ENCODE results near the gene GATM. TPM values are rescaled to one million over a fixed set of nuclear protein-coding genes. Genes with fewer than 3 reads are reported as not detected.

GATM gene
- total and polyA plus RNA-seq, 2 of the 4 experiments (the other 2 are of a cell fraction), result 0.10 to 0.18 TPM

GRCh38 chr15:45376300-45376928, 1.9 kb downstream of the GATM start:
- no peak overlapping the region for H3K23ac ChIP-seq (ENCODE audit: low read depth, low read length)

More at GRCh38 chr15:45376300-45376928, 1.9 kb downstream of the GATM start:
- Histone ChIP-seq H2BK5ac (ENCODE audit: low read depth, low read length, poor library complexity, severe bottlenecking) (no peak overlapping the region), H3K18ac (ENCODE audit: low read depth, low read length) (no peak overlapping the region), H2AK9ac (replicated peaks; ENCODE audit: low read depth, low read length, poor library complexity) (no peak overlapping the region), H3K9me3 (ENCODE audit: control insufficient read depth, insufficient read depth, low read length) (no peaks in the 10 kb centered on the region), H3K9me1 (ENCODE audit: insufficient read depth, low read length) (no peaks in the 10 kb centered on the region), H3K36me3 (ENCODE audit: control insufficient read depth, insufficient read depth, low read length) (no peaks in the 10 kb centered on the region), H4K20me1 (ENCODE audit: insufficient read depth, low read length) (no peaks in the 10 kb centered on the region), H2AFZ (replicated peaks; ENCODE audit: low read length, poor library complexity) (peak overlapping the region; percentile 58), H3K4me1 (ENCODE audit: control insufficient read depth, insufficient read depth, low read length) (0 out of 2 replicates have a peak, but pooled peaks cover 2% of the 10 kb centered on the region), H3K27me3 (ENCODE audit: control insufficient read depth, insufficient read depth, low read length) (peaks cover 48% of the 10 kb centered on the region), H3K4me3 (ENCODE audit: insufficient read depth, low read depth, low read length) (no peak overlapping the region), H3K9ac (ENCODE audit: low read depth, low read length) (no peak overlapping the region), H3K56ac (ENCODE audit: extremely low read depth, insufficient read depth, low read length) (no peak overlapping the region), H3K14ac (replicated peaks; ENCODE audit: low read depth, low read length) (no peak overlapping the region), H3K27ac (ENCODE audit: insufficient read depth, low read length) (no peak overlapping the region), H3K79me1 (ENCODE audit: low read depth in 1 of 2, low read length in 2 of 2) (no peaks in the 10 kb centered on the region), H4K5ac (ENCODE audit: low read depth, low read length) (no peak overlapping the region), H2BK20ac (ENCODE audit: low read depth, low read length) (no peak overlapping the region), H2AK5ac (ENCODE audit: low read depth, low read length) (no peak overlapping the region), H2BK120ac (ENCODE audit: low read depth, low read length) (no peak overlapping the region), H3K4ac (ENCODE audit: low read depth, low read length) (no peak overlapping the region), H2BK15ac (ENCODE audit: low read depth, low read length) (no peak overlapping the region), H4K91ac (ENCODE audit: insufficient read depth, low read depth, low read length) (no peak overlapping the region), H3K4me2 (ENCODE audit: low read depth, low read length) (no peak overlapping the region), H4K8ac (ENCODE audit: low read depth in 2 of 2, low read length in 2 of 2) (no peak overlapping the region)
- intact Hi-C loops (cut with micrococcal nuclease), result loop anchor here (5.0 kb wide), 1 partner anchor 169 kb away; no protein-coding TSS in a partner anchor
- in situ Hi-C loops (cut with MboI; ENCODE audit: low sequenced_read_pairs), result no loop called here
- BruUV-seq (replicated peaks), result no TSS peak
- TF ChIP-seq CTCF (conservative IDR thresholded peaks at IDR 0.05; ENCODE audit: low read depth, low read length) (no peak), ELK1 (IDR thresholded peaks at IDR 0.05; ENCODE audit: borderline replicate concordance, low read depth, low read length) (no peak), SMC3 (IDR thresholded peaks at IDR 0.05; ENCODE audit: low read depth, low read length) (no peak), MAFK (IDR thresholded peaks at IDR 0.05; ENCODE audit: low read depth, low read length) (no peak), RAD21 (IDR thresholded peaks at IDR 0.05; ENCODE audit: low read length) (no peak), MXI1 (IDR thresholded peaks at IDR 0.05; ENCODE audit: borderline replicate concordance, low read depth, low read length) (no peak), CEBPB (IDR thresholded peaks at IDR 0.05; ENCODE audit: low read depth, low read length) (no peak), FOS (IDR thresholded peaks at IDR 0.05; ENCODE audit: low read depth, low read length) (no peak), RCOR1 (IDR thresholded peaks at IDR 0.05; ENCODE audit: insufficient replicate concordance, low read length) (no peak), RFX5 (IDR thresholded peaks at IDR 0.05; ENCODE audit: low read depth, low read length) (no peak), NFE2L2 (IDR thresholded peaks at IDR 0.05; ENCODE audit: low read depth, low read length) (no peak), USF2 (IDR thresholded peaks at IDR 0.05; ENCODE audit: low read depth, low read length) (no peak)
- CTCF ChIA-PET, result no interaction called here
- ATAC-seq (ENCODE audit: low read depth), result no peak
- POLR2A ChIA-PET (ENCODE audit: unreplicated experiment), result no interaction called here
- 60% methylated on average over 1 of the region's 11 CpGs; no CpG with 5 or more reads in 1 of the 2 experiments for WGBS, 2 experiments (ENCODE audit: extremely low coverage in 2 of 2, insufficient read length in 1 of 2)
- DNase-seq, result no peak
- dilution Hi-C loops (cut with HindIII; ENCODE audit: low sequenced_read_pairs, unreplicated experiment), result no loop called here
